Ectodermal cell (in vitro differentiated cells): ENCODE results near the gene CCDC194.

Experiments
- H3K27ac ChIP-seq: 2 replicates; pipeline ENCODE4 v1.7.0; 2013; ENCODE audit warnings: mild to moderate bottlenecking, low read depth, low read length; ENCODE audit not compliant: insufficient read depth, poor library complexity, severe bottlenecking
- H3K27me3 ChIP-seq: 2 replicates; pipeline ENCODE4 v1.7.0; 2013; ENCODE audit warnings: mild to moderate bottlenecking, low read length; ENCODE audit not compliant: insufficient read depth, control insufficient read depth, poor library complexity, severe bottlenecking
- H3K36me3 ChIP-seq: one replicate; pipeline ENCODE4 v1.7.0; 2013; ENCODE audit warnings: low read length; ENCODE audit not compliant: control insufficient read depth, insufficient read depth
- H3K4me1 ChIP-seq: one replicate; pipeline ENCODE4 v1.7.0; 2013; ENCODE audit warnings: low read length; ENCODE audit not compliant: control insufficient read depth, insufficient read depth
- H3K4me3 ChIP-seq: 2 replicates; pipeline ENCODE4 v1.7.0; 2013; ENCODE audit warnings: low read depth, low read length, control low read depth; ENCODE audit not compliant: insufficient read depth
- H3K9me3 ChIP-seq: 2 replicates; pipeline ENCODE4 v1.7.0; 2013; ENCODE audit warnings: mild to moderate bottlenecking, low read length, moderate library complexity; ENCODE audit not compliant: control insufficient read depth
- WGBS, 2 experiments: methylation state at CpG; one replicate each; pipeline ENCODE4 v1.1.7; 2013; ENCODE audit warnings: missing lambda C conversion rate in 2 of 2; 5-methylcytosine and 5-hydroxymethylcytosine counted together

Gene CCDC194

DNA sequence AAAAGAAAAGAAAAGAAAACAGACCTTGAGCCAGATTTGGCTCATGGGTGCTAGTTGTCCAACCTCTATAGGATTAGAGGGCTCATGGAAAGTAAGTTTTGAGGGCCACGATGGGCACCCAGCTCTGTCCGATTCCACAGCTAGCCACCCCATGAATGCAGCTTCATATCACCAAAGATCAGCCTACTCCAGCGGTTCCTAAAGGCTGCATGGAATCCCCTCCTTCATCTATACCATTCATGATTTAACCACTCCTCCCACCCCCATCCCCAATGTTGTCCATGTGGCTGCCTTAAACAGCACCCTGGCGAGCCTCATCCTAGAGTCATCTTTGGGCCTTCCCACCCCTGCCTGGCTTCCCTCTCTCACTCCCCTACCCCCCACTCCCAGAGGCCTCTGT, 27.9 kb upstream of the CCDC194 start:
- no peaks in the 10 kb centered on the region for H3K9me3 ChIP-seq
- no peaks in the 10 kb centered on the region for H3K27me3 ChIP-seq
- H3K4me1 ChIP-seq: peaks cover 4% of the 10 kb centered on the region
- no peak overlapping the region for H3K4me3 ChIP-seq
- 94 to 96% methylated on average over 4 of the region's 4 CpGs for WGBS, 2 experiments
- no peak overlapping the region for H3K27ac ChIP-seq
- H3K36me3 ChIP-seq: no peaks in the 10 kb centered on the region

- Histone ChIP-seq H3K36me3 (no peaks in the 10 kb centered on the region), H3K27ac (no peak overlapping the region), H3K4me3 (peak overlapping the region; percentile 86), H3K27me3 (no peaks in the 10 kb centered on the region), H3K9me3 (no peaks in the 10 kb centered on the region), H3K4me1 (peaks cover 7% of the 10 kb centered on the region)
- 10 to 11% methylated on average over 25 of the region's 25 CpGs for WGBS, 2 experiments
These were observed 26.5 kb upstream of the CCDC194 start for GRCh38 chr19:17420475-17420924.

- H3K36me3 ChIP-seq: no peaks in the 10 kb centered on the region
- H3K4me3 ChIP-seq: peak within 1 kb of the TSS; percentile 86
- no peaks in the 10 kb centered on the region for H3K27me3 ChIP-seq
- WGBS, 2 experiments: 1% methylated on average over 85 of the region's 85 CpGs
- peak within 1 kb of the TSS; percentile 70 for H3K27ac ChIP-seq
- H3K4me1 ChIP-seq: peaks cover 9% of the 10 kb centered on the region
- no peaks in the 10 kb centered on the region for H3K9me3 ChIP-seq
These were observed 25.9 kb upstream of the CCDC194 start, which contains the start of gene MVB12A for GRCh38 chr19:17419621-17420474. TSS of gene MVB12A (plus strand) at chr19:17420047. CDS start at chr19:17420136, 89 bp downstream.

GRCh38 chr19:17419154-17419620, 25.2 kb upstream of the CCDC194 start:
- H3K27me3 ChIP-seq: no peaks in the 10 kb centered on the region
- no peaks in the 10 kb centered on the region for H3K36me3 ChIP-seq
- H3K9me3 ChIP-seq: no peaks in the 10 kb centered on the region
- WGBS, 2 experiments: 65 to 69% methylated on average over 8 of the region's 8 CpGs
- peak overlapping the region; percentile 70 for H3K27ac ChIP-seq
- peak overlapping the region; percentile 24 for H3K4me3 ChIP-seq
- peaks cover 5% of the 10 kb centered on the region for H3K4me1 ChIP-seq

- Histone ChIP-seq H3K36me3 (no peaks in the 10 kb centered on the region), H3K4me1 (peaks cover 5% of the 10 kb centered on the region), H3K27me3 (no peaks in the 10 kb centered on the region), H3K27ac (no peak overlapping the region), H3K4me3 (peak overlapping the region; percentile 24), H3K9me3 (no peaks in the 10 kb centered on the region)
- WGBS, 2 experiments: 90 to 100% methylated on average over 1 to 2 of the region's 3 CpGs
These were observed 24.7 kb upstream of the CCDC194 start for GRCh38 chr19:17418710-17419109.

DNA sequence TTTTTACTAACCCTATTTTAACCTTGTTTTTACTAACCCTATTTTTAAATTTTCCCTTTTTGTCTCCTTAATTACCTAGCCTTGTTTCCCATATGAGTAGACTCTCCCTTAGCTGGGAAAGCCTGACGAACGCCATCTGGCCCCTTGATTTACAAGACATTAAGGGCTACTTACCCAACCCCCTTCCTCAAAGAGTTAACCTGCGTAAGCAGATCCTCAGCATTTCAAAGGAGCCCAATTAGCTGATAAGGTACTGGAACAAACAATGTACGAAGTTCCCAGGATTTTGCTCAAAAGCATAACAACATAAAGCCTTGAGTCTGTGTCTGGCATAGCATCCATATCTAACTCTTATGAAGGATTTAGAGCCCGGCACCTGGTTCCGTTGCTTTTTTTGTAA, 21.1 kb upstream of the CCDC194 start:
- H3K4me3 ChIP-seq: no peak overlapping the region
- no peaks in the 10 kb centered on the region for H3K9me3 ChIP-seq
- H3K27ac ChIP-seq: no peak overlapping the region

DNA sequence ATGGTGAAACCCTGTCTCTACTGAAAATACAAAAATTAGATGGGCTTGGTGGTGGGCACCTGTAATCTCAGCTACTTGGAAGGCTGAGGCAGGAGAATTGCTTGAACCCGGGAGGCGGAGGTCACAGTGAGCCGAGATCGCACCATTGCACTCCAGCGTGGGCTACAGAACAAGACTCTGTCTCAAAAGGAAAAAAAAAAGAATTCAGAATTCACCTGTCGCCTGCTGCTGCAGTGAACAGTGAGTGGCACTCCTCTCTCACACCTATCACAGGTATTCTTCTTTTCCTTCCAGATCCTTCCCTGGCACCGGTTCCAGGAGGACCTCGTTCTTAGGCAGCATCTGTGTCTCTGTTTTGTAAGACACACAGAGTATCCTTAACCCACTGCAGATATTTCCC, 20.1 kb upstream of the CCDC194 start:
- no peaks in the 10 kb centered on the region for H3K36me3 ChIP-seq
- H3K27me3 ChIP-seq: no peaks in the 10 kb centered on the region
- peaks cover 5% of the 10 kb centered on the region for H3K4me1 ChIP-seq
- no peak overlapping the region for H3K4me3 ChIP-seq
- no peaks in the 10 kb centered on the region for H3K9me3 ChIP-seq
- WGBS, 2 experiments: 91 to 94% methylated on average over 8 of the region's 8 CpGs
- no peak overlapping the region for H3K27ac ChIP-seq

More for the DNA sequence above, 21.1 kb upstream of the CCDC194 start:
- Histone ChIP-seq H3K27me3 (no peaks in the 10 kb centered on the region), H3K4me1 (peaks cover 5% of the 10 kb centered on the region), H3K36me3 (no peaks in the 10 kb centered on the region)
- WGBS, 2 experiments: 24 to 29% methylated on average over 6 of the region's 6 CpGs

- no peaks in the 10 kb centered on the region for H3K27me3 ChIP-seq
- 88 to 91% methylated on average over 11 of the region's 11 CpGs for WGBS, 2 experiments
These were observed 17.8 kb upstream of the CCDC194 start for GRCh38 chr19:17411801-17412200.

DNA sequence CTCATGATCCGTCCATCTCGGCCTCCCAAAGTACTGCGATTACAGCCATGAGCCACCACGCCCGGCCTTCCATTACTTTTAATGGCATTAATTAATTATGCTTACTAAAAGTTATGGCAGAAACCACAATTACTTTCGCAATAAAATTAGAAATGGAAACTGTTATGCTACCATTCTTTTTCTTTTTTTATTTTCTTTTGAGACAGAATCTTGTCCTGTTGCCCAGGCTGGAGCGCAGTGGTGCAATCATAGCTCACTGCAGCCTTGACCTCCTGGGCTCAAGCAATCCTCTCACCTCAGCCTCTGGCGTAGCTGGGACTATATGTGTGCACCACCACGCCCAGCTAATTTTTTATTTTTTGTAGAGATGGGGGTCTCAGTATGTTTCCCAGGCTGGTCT, 16.0 kb upstream of the CCDC194 start:
- WGBS, 2 experiments: 94 to 95% methylated on average over 9 of the region's 9 CpGs
- peaks cover 12% of the 10 kb centered on the region for H3K4me1 ChIP-seq
- no peaks in the 10 kb centered on the region for H3K27me3 ChIP-seq
- no peaks in the 10 kb centered on the region for H3K9me3 ChIP-seq
- H3K27ac ChIP-seq: no peak overlapping the region
- no peaks in the 10 kb centered on the region for H3K36me3 ChIP-seq
- no peak overlapping the region for H3K4me3 ChIP-seq

More at GRCh38 chr19:17411801-17412200, 17.8 kb upstream of the CCDC194 start:
- no peak overlapping the region for H3K4me3 ChIP-seq
- H3K4me1 ChIP-seq: peaks cover 5% of the 10 kb centered on the region
- H3K27ac ChIP-seq: no peak overlapping the region
- H3K36me3 ChIP-seq: no peaks in the 10 kb centered on the region
- H3K9me3 ChIP-seq: no peaks in the 10 kb centered on the region

- Histone ChIP-seq H3K9me3 (no peaks in the 10 kb centered on the region), H3K4me3 (no peak overlapping the region), H3K27ac (no peak overlapping the region), H3K27me3 (no peaks in the 10 kb centered on the region), H3K4me1 (peaks cover 20% of the 10 kb centered on the region), H3K36me3 (no peaks in the 10 kb centered on the region)
- 89 to 92% methylated on average over 2 of the region's 2 CpGs for WGBS, 2 experiments
These were observed 12.8 kb upstream of the CCDC194 start for GRCh38 chr19:17406887-17407196.
